ENCODE measurements around the gene VGLL4. TPM values are rescaled to one million over a fixed set of nuclear protein-coding genes. Genes with fewer than 3 reads are reported as not detected.

The VGLL4 gene
- total RNA-seq, 1 donor from 2014 or later: 82.6 TPM

GRCh38 chr3:11638495-11639358, 5.0 kb downstream of the VGLL4 start:
- no peaks in the 10 kb centered on the region for H3K27me3 ChIP-seq
- H3K4me3 Mint-ChIP-seq: peak overlapping the region; percentile 97
- no peak overlapping the region for H3K9ac ChIP-seq
- no peak overlapping the region for H2AFZ ChIP-seq (replicated peaks)
- H3K4me2 ChIP-seq: peak overlapping the region; percentile 52
- H4K20me1 ChIP-seq (ENCODE audit: low read depth): peaks cover 78% of the 10 kb centered on the region
- H3K27ac ChIP-seq: peak overlapping the region; percentile 69
- peaks cover 99% of the 10 kb centered on the region for H3K79me2 ChIP-seq (ENCODE audit: low read depth)
- H3K36me3 Mint-ChIP-seq: peaks cover 16% of the 10 kb centered on the region
- H3K27me3 Mint-ChIP-seq (ENCODE audit: insufficient read depth, low read depth): peaks cover 2% of the 10 kb centered on the region
- peaks cover 37% of the 10 kb centered on the region for H3F3A ChIP-seq (ENCODE audit: low read depth)
- no peaks in the 10 kb centered on the region for H3K9me3 ChIP-seq (ENCODE audit: low read depth)
- DNase-seq (ENCODE audit: low spot score): peak; percentile 50
- TF ChIP-seq EZH2 (IDR thresholded peaks at IDR 0.05): no peak
- TF ChIP-seq EZH2phosphoT487 (IDR thresholded peaks at IDR 0.05): no peak
- no peak for TF ChIP-seq CTCF (IDR thresholded peaks at IDR 0.05)
- H3K9me3 Mint-ChIP-seq: no peaks in the 10 kb centered on the region
- no peaks in the 10 kb centered on the region for H3K36me3 ChIP-seq
- H3K27ac Mint-ChIP-seq: peak overlapping the region; percentile 92
- H3K4me1 ChIP-seq: peaks cover 56% of the 10 kb centered on the region
- H3K4me1 Mint-ChIP-seq: peaks cover 74% of the 10 kb centered on the region
- H3K4me3 ChIP-seq: peak overlapping the region; percentile 12

GRCh38 chr3:11637901-11638458, 5.7 kb downstream of the VGLL4 start:
- TF ChIP-seq EZH2phosphoT487 (IDR thresholded peaks at IDR 0.05): no peak
- TF ChIP-seq CTCF (IDR thresholded peaks at IDR 0.05): no peak
- TF ChIP-seq EZH2 (IDR thresholded peaks at IDR 0.05): no peak
- peaks cover 100% of the 10 kb centered on the region for H3K79me2 ChIP-seq (ENCODE audit: low read depth)

GRCh38 chr3:11636394-11636770, 7.3 kb downstream of the VGLL4 start:
- Mint-ChIP-seq H3K4me1 (peaks cover 84% of the 10 kb centered on the region), H3K36me3 (peaks cover 29% of the 10 kb centered on the region), H3K9me3 (peaks cover 5% of the 10 kb centered on the region), H3K27ac (peak overlapping the region; percentile 26), H3K4me3 (no peak overlapping the region), H3K27me3 (ENCODE audit: insufficient read depth, low read depth) (peaks cover 2% of the 10 kb centered on the region)
- Histone ChIP-seq H3K36me3 (no peaks in the 10 kb centered on the region), H3K79me2 (ENCODE audit: low read depth) (peaks cover 100% of the 10 kb centered on the region), H3K4me2 (no peak overlapping the region), H3K4me3 (no peak overlapping the region), H3K9me3 (ENCODE audit: low read depth) (no peaks in the 10 kb centered on the region), H3K9ac (no peak overlapping the region), H3K27me3 (no peaks in the 10 kb centered on the region), H2AFZ (replicated peaks) (no peak overlapping the region), H3K27ac (no peak overlapping the region), H3K4me1 (peaks cover 54% of the 10 kb centered on the region), H3F3A (ENCODE audit: low read depth) (peaks cover 20% of the 10 kb centered on the region), H4K20me1 (ENCODE audit: low read depth) (peaks cover 97% of the 10 kb centered on the region)
- no peak for TF ChIP-seq EZH2phosphoT487 (IDR thresholded peaks at IDR 0.05)
- no peak for TF ChIP-seq CTCF (IDR thresholded peaks at IDR 0.05)
- no peak for TF ChIP-seq EZH2 (IDR thresholded peaks at IDR 0.05)
- no peak for DNase-seq (ENCODE audit: low spot score)

More at GRCh38 chr3:11637901-11638458, 5.7 kb downstream of the VGLL4 start:
- Histone ChIP-seq H3K9me3 (ENCODE audit: low read depth) (no peaks in the 10 kb centered on the region), H3K36me3 (no peaks in the 10 kb centered on the region), H2AFZ (replicated peaks) (no peak overlapping the region), H4K20me1 (ENCODE audit: low read depth) (peaks cover 85% of the 10 kb centered on the region), H3K9ac (no peak overlapping the region), H3F3A (ENCODE audit: low read depth) (peaks cover 30% of the 10 kb centered on the region), H3K27me3 (no peaks in the 10 kb centered on the region), H3K4me1 (peaks cover 56% of the 10 kb centered on the region), H3K4me3 (peak overlapping the region; percentile 12), H3K27ac (no peak overlapping the region), H3K4me2 (peak overlapping the region; percentile 52)
- no peak for DNase-seq (ENCODE audit: low spot score)
- H3K27ac Mint-ChIP-seq: peak overlapping the region; percentile 92
- H3K4me1 Mint-ChIP-seq: peaks cover 78% of the 10 kb centered on the region
- no peaks in the 10 kb centered on the region for H3K9me3 Mint-ChIP-seq
- peak overlapping the region; percentile 97 for H3K4me3 Mint-ChIP-seq
- peaks cover 22% of the 10 kb centered on the region for H3K36me3 Mint-ChIP-seq
- peaks cover 2% of the 10 kb centered on the region for H3K27me3 Mint-ChIP-seq (ENCODE audit: insufficient read depth, low read depth)

Measured in neural progenitor cell (in vitro differentiated cells).